Stimulated activated CD4-positive, alpha-beta T cell treated with anti-CD3 and anti-CD28 coated beads, Interleukin-1b, Interleukin-23, amount 100 ng/mL, for 4 hours (primary cell): ENCODE measurements around the gene BBLN.

Experiments used
- DNase-seq, 2 donors: peaks; one replicate each; pipeline ENCODE4 v3.0.0-alpha.2; 2020; ENCODE audit warnings: low read depth in 2 of 2

Gene BBLN

GRCh38 chr9:128190516-128191405 lies 30.7 kb downstream of the BBLN start:
- no peak for DNase-seq

DNA sequence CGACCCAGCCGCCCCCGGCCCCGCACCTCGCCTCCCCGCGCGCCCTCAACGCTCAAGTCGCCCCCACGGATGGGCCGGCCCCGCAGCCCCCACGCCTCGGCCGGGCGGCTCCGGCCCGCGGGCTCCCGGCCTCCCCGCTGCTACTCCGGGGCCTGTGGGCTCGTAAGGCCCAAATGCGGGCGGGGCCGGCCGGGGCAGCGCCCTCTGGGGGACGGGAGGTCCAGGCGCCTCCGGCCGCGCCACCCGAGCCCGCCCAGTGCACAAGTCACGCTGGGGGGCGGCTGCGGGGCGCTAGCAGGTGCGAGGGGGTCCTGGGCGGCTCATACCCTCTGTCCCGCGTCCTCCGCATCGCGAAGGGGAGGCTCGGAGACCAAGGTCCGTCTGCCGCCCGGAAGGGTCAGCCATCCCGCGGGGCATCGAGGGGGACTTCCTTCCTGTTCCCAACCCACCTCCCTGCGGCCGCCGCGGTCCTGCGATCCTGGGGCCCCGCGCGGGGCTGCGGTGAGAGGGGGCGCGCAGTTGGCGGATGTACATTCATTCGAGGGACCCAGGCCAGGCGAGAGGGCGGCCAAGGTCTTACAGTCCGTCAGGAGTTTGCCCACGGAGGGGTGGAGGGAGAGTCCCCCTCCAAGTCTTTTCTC lies 31.5 kb downstream of the BBLN start, which contains the start of gene CIZ1:
CIZ1 (minus strand) TSS at position 167 of the 641 bp plus-strand sequence. CDS start 715 bp downstream, outside the sequence.
- peak; percentile 63 to 72 for DNase-seq

DNA sequence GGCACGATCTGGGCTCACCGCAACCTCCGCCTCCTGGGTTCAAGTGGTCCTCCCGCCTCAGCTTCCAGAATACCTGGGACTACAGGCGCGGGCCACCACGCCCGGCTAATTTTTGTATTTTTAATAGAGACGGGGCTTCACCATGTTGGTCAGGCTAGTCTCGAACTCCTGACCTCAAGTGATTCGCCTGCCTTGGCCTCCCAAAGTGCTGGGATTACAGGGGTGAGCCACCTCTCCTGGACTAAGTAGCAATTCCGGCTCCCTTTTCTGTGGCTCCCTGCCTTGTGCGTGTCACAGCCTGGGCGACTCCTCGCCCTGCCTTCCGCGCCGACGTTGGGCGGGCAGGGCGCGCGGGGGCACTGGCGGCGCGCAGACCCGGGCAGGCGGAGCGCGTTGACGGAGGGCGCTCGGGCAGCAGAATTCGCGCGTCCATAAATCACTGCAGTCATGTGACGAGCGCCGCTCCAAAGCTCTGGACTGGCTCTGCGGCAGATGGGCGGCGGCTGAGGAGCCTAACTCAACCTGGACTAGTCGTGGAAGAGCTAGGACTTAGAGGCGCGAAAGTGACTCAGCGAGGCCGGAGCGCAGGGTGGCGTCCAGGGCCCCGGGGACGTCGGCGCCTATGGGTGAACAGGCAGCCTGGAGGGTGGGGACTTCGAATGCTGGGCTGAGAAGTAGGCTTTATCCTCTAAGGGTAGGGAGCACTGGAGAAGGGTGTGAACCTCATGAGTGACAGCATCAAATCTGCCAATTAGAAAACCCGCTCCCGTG lies 32.7 kb downstream of the BBLN start:
- peak in 1 of 2 donors; percentile 39 for DNase-seq

GRCh38 chr9:128193469-128194096 lies 33.5 kb downstream of the BBLN start:
- no peak for DNase-seq

DNA sequence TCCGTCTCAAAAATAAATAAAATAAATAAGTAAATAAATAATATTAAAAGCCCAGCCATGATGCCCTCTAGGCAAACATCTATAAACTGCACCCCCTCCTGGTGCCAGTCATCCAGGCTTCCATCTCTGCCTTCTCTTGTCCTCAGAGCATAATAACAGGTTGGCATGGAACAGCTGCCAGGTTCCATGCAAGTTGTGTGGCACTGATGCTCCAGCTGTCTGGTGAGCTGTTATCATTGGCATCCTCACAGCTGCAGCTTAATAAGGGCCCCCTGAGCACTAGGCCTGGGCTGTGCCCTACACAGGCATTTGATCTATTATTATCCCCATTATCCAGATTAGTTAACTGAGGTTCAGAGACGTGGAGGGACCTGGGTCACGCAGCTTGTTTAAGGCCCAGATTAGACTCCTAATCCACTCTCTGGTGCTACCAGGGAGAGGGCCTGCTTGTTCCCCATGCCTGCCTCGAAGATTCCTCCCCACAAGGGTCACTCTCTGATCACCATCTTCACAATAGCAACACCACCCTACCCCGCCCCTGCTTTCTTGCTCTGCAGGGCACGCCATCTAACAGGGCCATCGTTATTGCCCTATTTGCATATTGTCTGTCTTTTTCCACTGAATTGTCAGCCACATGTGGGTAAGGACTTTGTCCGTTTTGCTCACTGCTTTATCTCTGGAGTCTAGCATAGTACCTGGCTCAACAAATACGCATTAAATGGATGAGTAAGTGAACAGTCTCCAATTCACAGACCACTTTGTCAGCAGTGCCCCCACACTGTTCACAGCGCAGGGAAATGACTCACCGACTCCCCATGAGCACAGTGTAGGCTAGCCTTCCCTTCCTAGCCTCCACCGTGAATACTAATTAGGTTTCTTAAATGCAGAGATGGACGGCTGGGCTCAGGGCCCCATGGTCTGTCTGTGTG lies 41.6 kb downstream of the BBLN start:
- no peak for DNase-seq

GRCh38 chr9:128202648-128203023 lies 42.6 kb downstream of the BBLN start:
- no peak for DNase-seq

DNA sequence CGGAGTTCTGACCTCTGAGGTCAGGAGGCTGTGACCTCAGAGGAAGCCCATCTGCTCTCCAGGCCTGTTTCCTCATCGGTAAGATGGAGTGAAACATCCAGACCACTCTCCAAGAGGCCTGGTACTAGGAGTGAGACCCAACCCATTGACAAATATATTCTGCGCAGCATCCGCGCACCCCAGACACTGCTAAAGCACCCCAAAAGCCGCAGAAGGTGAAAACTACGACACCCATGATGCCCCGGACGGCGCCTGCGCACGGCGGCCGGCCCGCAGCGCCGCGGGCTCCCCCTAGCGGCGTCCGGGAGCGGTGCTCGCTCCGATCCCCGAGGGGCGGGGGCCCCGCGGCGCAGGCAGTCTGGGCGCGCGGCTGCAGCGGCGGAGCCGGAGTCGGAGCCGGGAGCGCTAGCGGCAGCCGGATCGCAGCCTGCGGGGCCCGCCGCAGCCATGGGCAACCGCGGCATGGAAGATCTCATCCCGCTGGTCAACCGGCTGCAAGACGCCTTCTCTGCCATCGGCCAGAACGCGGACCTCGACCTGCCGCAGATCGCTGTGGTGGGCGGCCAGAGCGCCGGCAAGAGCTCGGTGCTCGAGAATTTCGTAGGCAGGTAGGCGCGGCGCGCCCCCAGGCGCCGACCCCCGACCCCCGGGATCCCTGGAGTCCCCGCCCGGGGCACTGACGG lies 43.1 kb downstream of the BBLN start, which contains the start of gene DNM1:
DNM1 (plus strand) TSS at position 356 of the 683 bp plus-strand sequence; CDS start at position 448, 92 bp downstream.
- DNase-seq: peak; percentile 56 to 67

DNA sequence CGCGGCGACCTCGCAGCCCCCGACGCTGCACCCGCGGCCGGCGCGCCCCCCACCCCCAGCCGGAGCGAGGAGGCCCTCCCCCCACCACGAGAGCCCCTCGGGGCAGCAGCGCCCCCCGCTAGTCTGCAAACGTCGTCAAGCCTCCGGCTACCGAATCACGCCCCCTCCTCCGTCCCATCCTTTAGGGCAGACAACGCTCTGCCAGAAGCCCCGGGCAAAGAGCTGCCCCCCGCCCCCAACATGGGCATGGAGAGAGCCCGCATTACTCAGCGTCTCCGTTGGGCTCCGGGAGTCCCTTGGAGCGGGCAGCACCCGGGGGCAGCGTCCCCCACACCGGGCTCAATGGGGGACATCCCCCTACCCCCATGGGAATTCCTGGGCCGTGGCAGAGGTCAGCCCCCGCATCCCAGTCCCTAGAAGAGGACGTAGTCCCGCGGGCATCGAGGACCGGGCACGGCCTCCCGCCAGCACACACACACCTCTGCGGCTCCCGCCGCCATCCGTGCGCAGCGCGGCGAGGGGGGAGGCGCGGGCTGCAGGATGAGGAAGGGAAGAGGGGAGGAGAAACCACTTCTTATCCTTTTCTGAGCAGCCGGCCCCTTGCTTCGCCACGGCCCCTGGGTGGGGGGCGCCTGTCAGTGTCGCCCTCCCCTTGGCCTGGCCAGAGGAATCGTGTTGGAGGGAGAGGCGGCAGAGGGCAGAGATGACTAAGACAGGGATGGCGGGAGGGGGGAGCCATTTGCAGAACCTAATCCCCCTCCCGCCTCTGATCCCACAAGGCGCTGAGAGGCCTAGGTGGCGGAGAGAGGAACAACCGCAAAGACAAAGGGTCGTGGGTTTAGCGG lies 43.9 kb downstream of the BBLN start:
- DNase-seq: no peak

GRCh38 chr9:128204858-128205257 lies 44.8 kb downstream of the BBLN start:
- no peak for DNase-seq

DNA sequence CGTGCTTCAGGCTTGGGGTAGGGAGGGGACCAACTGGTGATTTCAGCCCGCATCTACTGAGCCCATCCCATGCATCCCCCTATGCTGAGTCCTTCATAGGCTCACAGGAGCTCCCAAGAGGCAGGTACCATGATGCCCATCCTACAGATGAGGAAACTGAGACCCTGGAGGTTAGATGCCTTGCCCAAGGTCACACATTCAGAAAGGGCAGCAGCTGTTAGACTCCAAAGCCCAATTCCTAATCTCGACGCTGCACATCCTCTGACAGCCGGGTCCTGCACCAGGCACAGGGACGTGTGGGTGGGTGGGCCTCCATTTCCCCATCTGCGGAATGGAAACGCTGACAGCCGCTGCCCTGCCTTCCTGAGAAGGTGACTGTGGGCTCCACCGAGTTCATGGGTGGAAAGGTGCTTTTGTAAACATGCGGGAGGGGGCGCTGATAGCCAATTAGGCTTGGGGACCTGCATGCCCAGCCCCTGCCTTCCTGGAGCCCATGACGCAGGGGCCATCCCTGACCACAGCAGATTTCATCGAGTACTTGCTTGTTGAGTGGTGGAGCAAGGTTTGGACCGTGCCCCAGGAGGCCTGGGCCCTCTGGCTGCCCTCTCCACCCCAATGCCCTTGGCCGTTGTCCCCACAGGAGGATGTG lies 45.4 kb downstream of the BBLN start:
- DNase-seq: no peak

GRCh38 chr9:128206484-128206883 lies 46.4 kb downstream of the BBLN start:
- DNase-seq: no peak

GRCh38 chr9:128206916-128207910 lies 47.1 kb downstream of the BBLN start:
- DNase-seq: no peak

DNA sequence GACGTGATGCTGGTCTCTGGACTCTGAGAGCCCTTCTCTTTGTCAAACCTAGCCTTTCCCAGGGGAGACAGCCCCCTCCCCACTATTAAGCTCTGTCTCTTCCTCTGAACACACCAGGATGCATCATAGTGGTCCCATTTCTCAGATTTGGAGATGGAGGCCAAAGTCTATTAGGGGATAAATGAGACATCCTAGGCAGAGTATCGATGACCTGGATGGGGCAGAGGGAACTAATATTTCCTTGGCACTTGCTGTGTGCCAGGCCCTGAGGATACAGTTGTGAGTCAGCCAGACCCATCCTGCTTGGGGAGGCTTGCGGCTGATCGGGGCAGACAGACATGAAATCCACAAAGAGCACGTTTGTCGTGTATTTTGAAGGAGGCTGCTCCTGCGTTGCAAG lies 48.3 kb downstream of the BBLN start:
- no peak for DNase-seq

DNA sequence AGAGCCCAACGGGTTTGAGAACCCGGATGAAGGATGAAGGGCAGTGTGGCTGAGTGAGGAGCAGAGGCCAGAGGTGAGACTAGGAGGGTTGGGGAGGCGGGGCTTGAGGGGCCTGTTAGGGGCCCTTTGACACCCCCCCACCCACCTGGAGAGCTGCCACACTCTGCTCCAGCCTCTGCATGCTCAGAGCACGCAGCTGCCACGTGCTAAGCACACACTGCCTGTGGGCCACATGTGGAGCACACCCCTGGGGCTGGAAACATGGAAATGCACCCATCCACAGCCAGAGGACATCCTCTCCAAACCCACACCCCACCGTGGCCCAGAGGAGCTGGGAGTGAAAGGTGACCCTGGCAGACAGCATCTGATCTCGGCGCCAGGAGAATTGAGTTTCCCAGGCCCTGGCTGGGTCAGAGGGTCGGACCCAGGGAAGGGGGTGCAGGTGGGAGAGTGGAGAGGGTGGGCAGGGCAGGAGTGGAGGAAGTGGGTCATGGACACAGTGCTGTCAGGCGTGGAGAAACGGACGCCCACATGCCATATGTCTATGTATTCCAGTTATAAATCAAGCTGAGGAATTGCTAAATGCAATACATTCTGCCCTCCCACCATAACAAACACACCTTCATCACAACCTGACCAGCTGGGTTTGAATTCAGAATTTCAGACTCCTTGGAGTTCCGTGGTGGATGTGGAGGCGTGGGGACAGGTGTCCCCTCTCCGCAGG lies 49.0 kb downstream of the BBLN start:
- DNase-seq: no peak

DNA sequence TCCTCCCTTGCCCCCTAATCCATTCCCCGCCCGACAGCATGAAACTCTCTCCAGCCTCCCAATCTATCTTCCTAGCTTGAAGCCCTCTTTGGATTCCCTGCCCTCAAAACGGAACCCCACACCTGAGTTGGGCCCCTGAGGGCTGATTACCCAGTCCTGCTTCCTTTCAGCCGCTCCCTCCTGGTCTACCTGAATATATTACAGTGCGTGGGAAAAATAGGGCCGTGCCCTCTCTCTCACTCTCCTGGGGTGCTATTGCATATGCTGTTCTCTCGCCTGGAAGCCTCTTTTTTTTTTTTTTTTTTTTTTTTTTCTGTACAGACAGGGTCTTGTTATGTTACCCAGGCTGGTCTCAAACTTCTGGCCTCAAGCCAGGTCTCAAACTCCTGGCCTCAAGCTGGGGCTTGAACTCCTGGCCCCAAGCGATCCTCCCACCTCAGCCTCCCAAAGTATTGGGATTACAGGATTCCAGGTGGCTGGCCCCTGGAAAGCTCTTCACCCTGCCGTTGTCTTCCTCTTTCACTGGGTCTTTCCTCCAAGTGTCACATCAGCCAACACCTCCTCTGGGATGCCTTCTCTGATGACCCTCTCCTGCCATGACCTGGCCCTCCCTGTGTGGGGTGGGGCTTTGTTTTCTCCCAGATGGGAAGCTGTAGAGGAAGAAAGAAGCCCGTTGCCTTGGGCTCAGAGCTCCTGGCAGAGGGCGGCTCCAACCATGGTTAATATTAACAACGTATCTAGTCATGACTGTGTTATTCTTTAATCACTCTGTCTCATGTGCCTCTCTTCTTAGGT lies 51.3 kb downstream of the BBLN start:
- DNase-seq: no peak

GRCh38 chr9:128211981-128212281 lies 51.9 kb downstream of the BBLN start:
- DNase-seq: no peak
